GM19395 (cell line): ENCODE results near the gene COL27A1.

ENCODE experiments used
- ATAC-seq: cut with Tn5 transposase; IDR thresholded peaks from one replicate; pipeline ENCODE4 v1.9.1; 2021; ENCODE audit warnings: mild to moderate bottlenecking, moderate library complexity; ENCODE audit not compliant: unreplicated experiment

Gene COL27A1

GRCh38 chr9:114202849-114203248 is 47.5 kb downstream of the COL27A1 start:
- ATAC-seq: no peak

GRCh38 chr9:114203410-114204140 is 48.2 kb downstream of the COL27A1 start:
- ATAC-seq: no peak

GRCh38 chr9:114204265-114204664 is 48.9 kb downstream of the COL27A1 start:
- ATAC-seq: no peak

- ATAC-seq: no peak
These were observed 50.1 kb downstream of the COL27A1 start for GRCh38 chr9:114205171-114206015.

GRCh38 chr9:114206221-114206789 is 51.0 kb downstream of the COL27A1 start:
- no peak for ATAC-seq

GRCh38 chr9:114207034-114207810 is 51.9 kb downstream of the COL27A1 start:
- no peak for ATAC-seq

- no peak for ATAC-seq
These were observed 52.5 kb downstream of the COL27A1 start for GRCh38 chr9:114207845-114208244.

GRCh38 chr9:114209151-114209550 is 53.8 kb downstream of the COL27A1 start:
- ATAC-seq: no peak

GRCh38 chr9:114210136-114210535 is 54.8 kb downstream of the COL27A1 start:
- ATAC-seq: no peak

- ATAC-seq: no peak
These were observed 55.4 kb downstream of the COL27A1 start for GRCh38 chr9:114210691-114211276.

GRCh38 chr9:114212826-114213225 is 57.5 kb downstream of the COL27A1 start:
- ATAC-seq: no peak

- ATAC-seq: no peak
These were observed 58.2 kb downstream of the COL27A1 start for GRCh38 chr9:114213566-114213965.

GRCh38 chr9:114214181-114214580 is 58.8 kb downstream of the COL27A1 start:
- ATAC-seq: no peak

GRCh38 chr9:114214686-114215414 is 59.5 kb downstream of the COL27A1 start:
- no peak for ATAC-seq

GRCh38 chr9:114216081-114216480 is 60.7 kb downstream of the COL27A1 start:
- no peak for ATAC-seq

- ATAC-seq: no peak
These were observed 61.6 kb downstream of the COL27A1 start for GRCh38 chr9:114216976-114217375.

- ATAC-seq: no peak
These were observed 63.2 kb downstream of the COL27A1 start for GRCh38 chr9:114218264-114219120.

- ATAC-seq: no peak
These were observed 64.8 kb downstream of the COL27A1 start for GRCh38 chr9:114220061-114220541.
